ENCODE data around the gene TNP2. TPM values are rescaled to one million over a fixed set of nuclear protein-coding genes. Genes with fewer than 3 reads are reported as not detected.

Gene TNP2
- total RNA-seq, 1 donor from 2014 or later, result not detected

DNA sequence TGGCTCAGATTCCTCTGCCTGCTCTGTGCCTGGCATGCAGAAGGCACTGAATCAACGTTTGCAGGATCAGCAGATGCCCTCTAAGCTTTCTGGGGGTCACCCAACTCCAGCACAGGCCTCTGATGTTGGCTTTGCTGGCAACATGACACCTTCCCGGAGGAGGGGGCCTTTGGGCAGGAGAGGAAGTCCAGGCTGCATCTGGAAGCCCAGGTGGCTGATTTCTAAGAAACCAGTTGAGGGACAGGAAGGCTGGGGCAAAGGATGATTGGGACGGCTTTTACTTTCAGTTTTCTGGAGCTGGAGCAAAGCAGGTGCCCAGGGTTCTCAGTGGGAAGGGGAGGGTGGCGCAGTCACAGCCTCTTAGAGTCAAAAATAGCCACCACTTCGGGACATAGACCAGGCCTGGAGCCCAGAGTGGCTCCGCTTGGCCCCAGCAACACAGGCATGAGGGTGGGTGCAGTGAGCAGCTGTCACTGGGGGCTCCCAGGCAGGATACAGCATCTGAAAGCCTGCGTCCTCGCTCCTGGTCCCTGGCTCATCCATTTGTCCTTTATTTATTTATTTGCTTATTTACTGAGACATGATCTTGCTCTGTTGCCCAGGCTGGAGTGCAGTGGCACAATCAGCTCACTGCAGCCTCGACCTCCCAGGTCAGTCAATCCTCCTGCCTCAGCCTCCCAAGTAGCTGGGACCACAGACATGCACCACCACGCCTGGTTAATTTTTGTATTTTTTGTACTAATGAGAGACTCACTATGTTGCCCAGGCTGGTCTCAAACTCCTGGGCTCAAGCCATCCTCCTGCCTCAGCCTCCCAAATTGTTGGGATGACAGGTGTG, 28.3 kb downstream of the TNP2 start:
- no peak for TF ChIP-seq CTCF (IDR thresholded peaks at IDR 0.05)
- Mint-ChIP-seq H3K4me3 (ENCODE audit: unreplicated experiment) (no peak overlapping the region), H3K4me1 (ENCODE audit: low read depth) (peaks cover 4% of the 10 kb centered on the region), H3K36me3 (ENCODE audit: low read depth) (no peaks in the 10 kb centered on the region), H3K9me3 (ENCODE audit: low read depth) (no peaks in the 10 kb centered on the region), H3K27me3 (ENCODE audit: low read depth) (peaks cover 9% of the 10 kb centered on the region), H3K27ac (ENCODE audit: unreplicated experiment) (no peak overlapping the region)
- no peak for DNase-seq (ENCODE audit: low spot score)

GRCh38 chr16:11239644-11240632, 29.2 kb downstream of the TNP2 start:
- H3K27me3 Mint-ChIP-seq (ENCODE audit: low read depth), result peaks cover under 1% of the 10 kb centered on the region
- no peak overlapping the region for H3K27ac Mint-ChIP-seq (ENCODE audit: unreplicated experiment)
- no peaks in the 10 kb centered on the region for H3K36me3 Mint-ChIP-seq (ENCODE audit: low read depth)
- H3K9me3 Mint-ChIP-seq (ENCODE audit: low read depth), result no peaks in the 10 kb centered on the region
- H3K4me1 Mint-ChIP-seq (ENCODE audit: low read depth), result no peaks in the 10 kb centered on the region
- no peak for TF ChIP-seq CTCF (IDR thresholded peaks at IDR 0.05)
- H3K4me3 Mint-ChIP-seq (ENCODE audit: unreplicated experiment), result no peak overlapping the region
- DNase-seq (ENCODE audit: low spot score), result no peak

- Mint-ChIP-seq H3K9me3 (ENCODE audit: low read depth) (no peaks in the 10 kb centered on the region), H3K36me3 (ENCODE audit: low read depth) (no peaks in the 10 kb centered on the region), H3K27ac (ENCODE audit: unreplicated experiment) (no peak overlapping the region), H3K27me3 (ENCODE audit: low read depth) (no peaks in the 10 kb centered on the region), H3K4me3 (ENCODE audit: unreplicated experiment) (no peak overlapping the region), H3K4me1 (ENCODE audit: low read depth) (no peaks in the 10 kb centered on the region)
- no peak for DNase-seq (ENCODE audit: low spot score)
- TF ChIP-seq CTCF (IDR thresholded peaks at IDR 0.05), result no peak
Measured at GRCh38 chr16:11238272-11239202, 30.6 kb downstream of the TNP2 start.

DNA sequence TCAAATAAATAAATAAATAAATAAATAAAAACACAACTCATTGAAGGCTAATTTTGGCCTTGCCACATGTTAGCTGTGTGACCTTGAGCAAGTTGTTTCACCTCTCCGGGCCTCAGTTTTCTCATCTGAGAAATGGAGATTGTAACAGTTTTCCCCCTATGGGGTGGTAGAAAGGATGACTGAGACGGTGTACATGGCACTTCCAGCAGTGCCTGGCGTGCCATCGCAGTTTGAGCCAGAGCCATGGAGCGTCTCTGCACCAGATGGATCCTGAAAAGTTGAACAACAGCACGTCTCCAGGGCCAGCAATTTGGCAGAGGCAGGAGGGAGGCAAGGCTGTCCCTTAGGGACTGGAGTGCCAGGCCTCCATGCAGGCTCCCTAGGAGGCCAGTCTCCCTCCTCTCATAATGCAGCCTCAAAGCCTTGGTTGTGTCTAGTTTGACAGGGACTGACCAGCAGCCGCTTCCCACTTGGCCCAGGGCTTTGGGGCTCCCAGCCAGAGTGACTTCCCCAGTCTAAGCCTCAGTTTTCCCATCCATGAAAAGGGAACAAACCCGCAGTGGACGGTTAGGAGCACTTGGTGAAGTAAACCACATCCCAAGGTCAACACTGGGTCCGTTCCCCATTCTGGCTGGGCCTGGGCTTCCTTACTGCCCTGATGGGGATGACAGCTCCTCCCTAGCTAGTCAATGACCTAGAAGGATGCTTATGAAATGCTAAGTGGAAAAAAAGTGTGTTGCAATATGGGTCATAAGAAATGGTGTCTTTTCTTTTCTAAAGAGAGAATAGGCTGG, 32.5 kb downstream of the TNP2 start:
- no peak for TF ChIP-seq CTCF (IDR thresholded peaks at IDR 0.05)
- H3K9me3 Mint-ChIP-seq (ENCODE audit: low read depth), result no peaks in the 10 kb centered on the region
- no peak for DNase-seq (ENCODE audit: low spot score)
- H3K36me3 Mint-ChIP-seq (ENCODE audit: low read depth), result no peaks in the 10 kb centered on the region
- H3K4me1 Mint-ChIP-seq (ENCODE audit: low read depth), result no peaks in the 10 kb centered on the region
- H3K4me3 Mint-ChIP-seq (ENCODE audit: unreplicated experiment), result no peak overlapping the region
- no peak overlapping the region for H3K27ac Mint-ChIP-seq (ENCODE audit: unreplicated experiment)
- no peaks in the 10 kb centered on the region for H3K27me3 Mint-ChIP-seq (ENCODE audit: low read depth)
